ENCODE results near the gene ZC2HC1B. TPM values are rescaled to one million over a fixed set of nuclear protein-coding genes. Genes with fewer than 3 reads are reported as not detected.

ZC2HC1B gene
- total and polyA plus RNA-seq, 9 of the 15 experiments (the other 6 are each of a cell fraction or from before 2014, with no cell fraction given): not detected

DNA sequence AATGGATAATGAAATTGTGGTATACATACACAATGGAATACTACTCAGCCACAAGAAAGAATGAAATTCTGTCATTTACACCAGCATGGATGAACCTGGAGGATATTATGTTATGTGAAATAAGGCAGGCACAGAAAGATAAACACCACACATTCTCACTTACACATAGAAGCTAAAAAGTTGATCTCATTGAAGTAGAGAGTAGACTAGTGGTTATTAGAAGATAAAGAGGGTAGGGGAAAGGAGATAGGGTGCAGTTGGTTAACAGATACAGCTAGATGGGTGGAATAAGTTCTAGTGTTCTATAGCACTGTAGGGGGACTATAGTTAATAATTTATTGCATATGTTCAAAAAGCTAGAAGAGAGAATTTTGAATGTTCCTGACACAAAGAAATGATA, 46.7 kb upstream of the ZC2HC1B start:
- Histone ChIP-seq H3K4me3 (no peak overlapping the region), H3K79me2 (ENCODE audit: control insufficient read depth, insufficient read depth, low read length) (no peaks in the 10 kb centered on the region), H3K4me1 (replicated peaks in 1 of 2; ENCODE audit: control insufficient read depth in 2 of 2, insufficient read depth in 2 of 2, low read length in 2 of 2) (peaks cover 0 to 8% of the 10 kb centered on the region in 2 experiments; a peak in 3 of 5 replicates), H3K9ac (ENCODE audit: insufficient read depth in 1 of 2, low read depth in 2 of 2, low read length in 2 of 2) (no peak overlapping the region), H4K20me1 (replicated peaks; ENCODE audit: control insufficient read depth, insufficient read depth, low read length) (no peaks in the 10 kb centered on the region), H2AFZ (ENCODE audit: low read depth, low read length) (no peak overlapping the region), H3K9me3 (replicated peaks; ENCODE audit: control insufficient read depth, insufficient read depth, low read depth, low read length) (peaks cover 2% of the 10 kb centered on the region; the same call in 1 of the 2 replicates), H3K27ac (ENCODE audit: extremely low read depth, low read depth, low read length) (no peak overlapping the region), H3K36me3 (ENCODE audit: control insufficient read depth, insufficient read depth, low read length) (0 out of 3 replicates have a peak, but pooled peaks cover 3% of the 10 kb centered on the region), H3K9me1 (ENCODE audit: control insufficient read depth, insufficient read depth, low read length) (no peaks in the 10 kb centered on the region), H3K27me3 (ENCODE audit: control insufficient read depth in 2 of 2, insufficient read depth in 2 of 2, low read length in 2 of 2) (no peaks in the 10 kb centered on the region), H3K4me2 (ENCODE audit: insufficient read depth, low read length) (no peak overlapping the region)
- ATAC-seq (no peak), DNase-seq (ENCODE audit: extremely low read depth in 1 of 4, low spot score in 3 of 4) (no peak), FAIRE-seq (no peak)
- ChIA-PET POLR2A (interaction anchor here (1.0 kb wide), 1 partner anchor 9 kb away, joined by 3 read pairs; no protein-coding TSS in a partner anchor), CTCF (ENCODE audit: low intra/inter-chr PET ratio) (no interaction called here)
- intact Hi-C loops (cut with micrococcal nuclease): no loop called here
- no TSS peak for BruUV-seq (replicated peaks)
- TF ChIP-seq HMBOX1 (IDR thresholded peaks at IDR 0.05): 0 out of 2 replicates have a peak, but pooled peaks have one; percentile 41
- TF ChIP-seq, protein P1, sequence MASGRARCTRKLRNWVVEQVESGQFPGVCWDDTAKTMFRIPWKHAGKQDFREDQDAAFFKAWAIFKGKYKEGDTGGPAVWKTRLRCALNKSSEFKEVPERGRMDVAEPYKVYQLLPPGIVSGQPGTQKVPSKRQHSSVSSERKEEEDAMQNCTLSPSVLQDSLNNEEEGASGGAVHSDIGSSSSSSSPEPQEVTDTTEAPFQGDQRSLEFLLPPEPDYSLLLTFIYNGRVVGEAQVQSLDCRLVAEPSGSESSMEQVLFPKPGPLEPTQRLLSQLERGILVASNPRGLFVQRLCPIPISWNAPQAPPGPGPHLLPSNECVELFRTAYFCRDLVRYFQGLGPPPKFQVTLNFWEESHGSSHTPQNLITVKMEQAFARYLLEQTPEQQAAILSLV (tag; IDR thresholded peaks at IDR 0.05): no peak
- TF ChIP-seq BHLHE40 (IDR thresholded peaks at IDR 0.05; ENCODE audit: low read length): no peak
- TF ChIP-seq CBFA2T3 (IDR thresholded peaks at IDR 0.05): peak; percentile 20; the same call in 1 of the 2 replicates
- peak; percentile 33 for TF ChIP-seq ZNF146 (CRISPR knock-in tag; IDR thresholded peaks at IDR 0.05; ENCODE audit: unreplicated experiment)
- no peak for TF ChIP-seq DNMT1 (IDR thresholded peaks at IDR 0.05)
- in situ Hi-C loops (cut with MboI): no loop called here

All from K562 (cell line).